Panc1 (cell line): ENCODE data around the gene TMCC1.

ENCODE experiments used
- CTCF ChIP-seq: fragments of 450-650 bp; IDR thresholded peaks from 2 replicates; pipeline ENCODE4 v1.5.1; 2017; ENCODE audit warnings: mild to moderate bottlenecking
- TCF7L2 ChIP-seq: IDR thresholded peaks from 2 replicates; pipeline ENCODE4 v1.6.1; 2011; ENCODE audit warnings: mild to moderate bottlenecking, low read depth, low read length, inconsistent platforms

- TF ChIP-seq TCF7L2 (no peak), CTCF (no peak)
Measured at GRCh38 chr3:129633751-129634481, 259.6 kb downstream of the TMCC1 start.
